Sigmoid colon (tissue), 7 donors: Measurements from ENCODE around the gene BTBD9. TPM values are rescaled to one million over a fixed set of nuclear protein-coding genes. Genes with fewer than 3 reads are reported as not detected.

Experiments
- DNase-seq: peaks from one replicate; pipeline ENCODE4 v3.0.0-alpha.2; 2019
- H3K27ac ChIP-seq, 4 donors: fragments of 200-600 bp; sonication (generic); one replicate each; pipeline ENCODE4 v1.5.1; 2016 to 2019; ENCODE audit warnings: mild to moderate bottlenecking in 1 of 4
- H3K27me3 ChIP-seq, 3 donors: fragments of 200-600 bp; sonication (generic); one replicate each; pipeline ENCODE4 v1.5.1; 2019; ENCODE audit warnings: mild to moderate bottlenecking in 1 of 3
- H3K36me3 ChIP-seq, 4 donors: fragments of 200-600 bp; sonication (generic); one replicate each; pipeline ENCODE4 v1.5.1; 2016 to 2019
- H3K4me1 ChIP-seq, 4 donors: fragments of 200-600 bp; sonication (generic); one replicate each; pipeline ENCODE4 v1.5.1; 2017 to 2019
- H3K4me3 ChIP-seq, 4 donors: fragments of 200-600 bp; sonication (generic); one replicate each; pipeline ENCODE4 v1.5.1; 2017 to 2019; ENCODE audit warnings: mild to moderate bottlenecking in 2 of 4, moderate library complexity in 1 of 4
- H3K9me3 ChIP-seq, 4 donors: fragments of 200-600 bp in 3 of 4; sonication (generic) in 3 of 4; one replicate each; pipeline versions ENCODE4 v1.5.1 to v1.6.1; 2013 to 2019
- CTCF ChIP-seq, 4 experiments: fragments of 450-650 bp in 3 of 4; fragments of 200-600 bp in 1 of 4; IDR thresholded peaks; one replicate each; pipeline ENCODE4 v1.5.1; 2016 to 2019; ENCODE audit warnings: antibody characterized with exemption in 4 of 4, mild to moderate bottlenecking in 3 of 4, moderate library complexity in 2 of 4
- EP300 ChIP-seq, 4 donors: sonication (generic); formaldehyde crosslinking; IDR thresholded peaks; one replicate each; pipeline ENCODE4 v1.6.1; 2017; ENCODE audit warnings: antibody characterized with exemption in 4 of 4
- POLR2A ChIP-seq, 2 donors: fragments of 450-650 bp; IDR thresholded peaks; one replicate each; pipeline ENCODE4 v1.6.1; 2016; ENCODE audit warnings: antibody characterized with exemption in 2 of 2, mild to moderate bottlenecking in 2 of 2, moderate library complexity in 2 of 2
- POLR2AphosphoS5 ChIP-seq, 4 donors: sonication (generic); formaldehyde crosslinking; IDR thresholded peaks; one replicate each; pipeline ENCODE4 v1.6.1; 2017; ENCODE audit warnings: antibody characterized with exemption in 4 of 4
- WGBS, 2 donors: extraction: QIAGEN DNeasy Blood & Tissue Kit; methylation state at CpG; one replicate each; pipeline ENCODE4 v1.1.7; 2013; 5-methylcytosine and 5-hydroxymethylcytosine counted together
- intact Hi-C: fragments of 100-400 bp; cut with DNase I; formaldehyde crosslinking; loops from one replicate; pipeline ENCODE4 v1.15.1; 2023
- polyA plus RNA-seq, 3 donors: library from polyadenylated mRNA; stranded (reverse); fragments of 200-250 nt; gene quantifications; one replicate each; pipeline ENCODE4 v1.2.3, GENCODE V29; 2013
- total RNA-seq, 4 donors: library from RNA; depleted of rRNA; stranded (reverse); fragments of >200 nt; gene quantifications; one replicate each; pipeline ENCODE4 v1.1.0, GENCODE V29; 2016
- donor health status: healthy with polysubstance abuse.
- donor health status: Bipolar disorder and iron deficiency.
- donor health status: healthy.

BTBD9 gene
- total and polyA plus RNA-seq, 7 donors: 3.6 to 20.8 (median 10.5) TPM

- Histone ChIP-seq H3K4me1 (peaks cover 0 to 7% (median 1%) of the 10 kb centered on the region in 4 donors), H3K27ac (no peak overlapping the region), H3K27me3 (no peaks in the 10 kb centered on the region), H3K36me3 (no peaks in the 10 kb centered on the region), H3K4me3 (no peak overlapping the region), H3K9me3 (no peaks in the 10 kb centered on the region)
- intact Hi-C loops: no loop called here
- TF ChIP-seq POLR2AphosphoS5 (IDR thresholded peaks at IDR 0.05): no peak
- TF ChIP-seq CTCF (IDR thresholded peaks at IDR 0.05): no peak
- TF ChIP-seq POLR2A (IDR thresholded peaks at IDR 0.05): no peak
- TF ChIP-seq EP300 (IDR thresholded peaks at IDR 0.05): no peak
- DNase-seq: no peak
- WGBS, 2 donors: 96% methylated on average over 6 of the region's 6 CpGs
These were observed 222.2 kb downstream of the BTBD9 start for GRCh38 chr6:38417521-38417920.

GRCh38 chr6:38415231-38416005 is 224.3 kb downstream of the BTBD9 start:
- Histone ChIP-seq H3K27me3 (no peaks in the 10 kb centered on the region), H3K9me3 (no peaks in the 10 kb centered on the region), H3K4me1 (peaks cover 0 to 7% (median 1%) of the 10 kb centered on the region in 4 donors), H3K36me3 (no peaks in the 10 kb centered on the region), H3K4me3 (no peak overlapping the region), H3K27ac (peak overlapping the region in 1 of 4 donors; percentile 10)
- intact Hi-C loops: no loop called here
- 90 to 94% methylated on average over 5 of the region's 5 CpGs for WGBS, 2 donors
- TF ChIP-seq CTCF (IDR thresholded peaks at IDR 0.05): no peak
- TF ChIP-seq POLR2AphosphoS5 (IDR thresholded peaks at IDR 0.05): peak in 1 of 4 donors; percentile 12
- DNase-seq: no peak

- no peak for TF ChIP-seq POLR2A (IDR thresholded peaks at IDR 0.05)
- TF ChIP-seq EP300 (IDR thresholded peaks at IDR 0.05): no peak
- TF ChIP-seq POLR2AphosphoS5 (IDR thresholded peaks at IDR 0.05): peak in 1 of 4 donors; percentile 3
- no peak for TF ChIP-seq CTCF (IDR thresholded peaks at IDR 0.05)
- Histone ChIP-seq H3K27ac (no peak overlapping the region), H3K36me3 (no peaks in the 10 kb centered on the region), H3K4me3 (no peak overlapping the region), H3K9me3 (no peaks in the 10 kb centered on the region), H3K4me1 (peaks cover 0 to 7% (median 1%) of the 10 kb centered on the region in 4 donors), H3K27me3 (no peaks in the 10 kb centered on the region)
- intact Hi-C loops: no loop called here
- 83 to 90% methylated on average over 4 of the region's 4 CpGs for WGBS, 2 donors
- peak; percentile 64 for DNase-seq
These were observed 226.5 kb downstream of the BTBD9 start for GRCh38 chr6:38413102-38413800.

GRCh38 chr6:38407192-38407591 is 232.5 kb downstream of the BTBD9 start:
- Histone ChIP-seq H3K9me3 (no peaks in the 10 kb centered on the region), H3K36me3 (no peaks in the 10 kb centered on the region), H3K4me3 (no peak overlapping the region), H3K27ac (no peak overlapping the region), H3K27me3 (no peaks in the 10 kb centered on the region), H3K4me1 (peaks cover 0 to 10% (median 9%) of the 10 kb centered on the region in 4 donors)
- no peak for DNase-seq
- 59 to 73% methylated on average over 3 of the region's 3 CpGs for WGBS, 2 donors
- intact Hi-C loops: no loop called here
- TF ChIP-seq EP300 (IDR thresholded peaks at IDR 0.05): no peak
- no peak for TF ChIP-seq CTCF (IDR thresholded peaks at IDR 0.05)
- no peak for TF ChIP-seq POLR2AphosphoS5 (IDR thresholded peaks at IDR 0.05)
- TF ChIP-seq POLR2A (IDR thresholded peaks at IDR 0.05): no peak
